Stomach (tissue), 4 donors: ENCODE results near the gene PRKCZ.

ENCODE experiments used
- CTCF ChIP-seq, 7 experiments: fragments of 450-650 bp in 4 of 7; fragments of 200-600 bp in 3 of 7; sonication (generic) in 3 of 7; IDR thresholded peaks; one replicate each; pipeline ENCODE4 v1.5.1; 2016 to 2019; ENCODE audit warnings: antibody characterized with exemption in 7 of 7, control low read depth in 2 of 7, mild to moderate bottlenecking in 1 of 7
- EP300 ChIP-seq: sonication (generic); formaldehyde crosslinking; IDR thresholded peaks from one replicate; pipeline ENCODE4 v1.6.1; 2017; ENCODE audit warnings: antibody characterized with exemption
- POLR2A ChIP-seq, 4 donors: fragments of 450-650 bp; IDR thresholded peaks; one replicate each; pipeline ENCODE4 v1.6.1; 2016; ENCODE audit warnings: antibody characterized with exemption in 4 of 4, control low read depth in 2 of 4, mild to moderate bottlenecking in 1 of 4, moderate library complexity in 1 of 4
- POLR2AphosphoS5 ChIP-seq, 3 donors: sonication (generic); formaldehyde crosslinking; IDR thresholded peaks; one replicate each; pipeline ENCODE4 v1.6.1; 2016; ENCODE audit warnings: antibody characterized with exemption in 3 of 3

DNA sequence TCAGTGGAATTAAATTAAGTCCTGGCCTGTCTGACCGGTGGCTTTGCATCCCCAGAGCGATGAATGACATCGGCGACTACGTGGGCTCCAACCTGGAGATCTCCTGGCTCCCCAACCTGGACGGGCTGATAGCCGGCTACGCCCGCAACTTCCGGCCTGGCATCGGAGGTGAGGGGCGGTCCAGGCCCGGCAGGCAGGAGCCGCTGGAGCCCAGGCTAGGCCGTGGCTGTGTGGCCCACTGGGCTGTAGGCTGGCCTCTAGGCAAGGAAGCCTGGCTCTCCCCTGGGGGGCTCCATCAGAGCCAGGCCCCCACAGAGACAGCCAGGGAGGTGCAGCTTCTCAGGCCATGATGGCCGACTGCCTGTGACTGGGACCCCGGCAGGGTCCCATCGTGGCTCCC lies 25.3 kb upstream of the PRKCZ start:
- TF ChIP-seq CTCF (IDR thresholded peaks at IDR 0.05), result no peak
- no peak for TF ChIP-seq POLR2A (IDR thresholded peaks at IDR 0.05)
- no peak for TF ChIP-seq POLR2AphosphoS5 (IDR thresholded peaks at IDR 0.05)
- no peak for TF ChIP-seq EP300
